NB4 (cell line): ENCODE measurements around the gene ZNRF3.

ENCODE experiments used
- MAX ChIP-seq: IDR thresholded peaks from 2 replicates; pipeline ENCODE4 v1.6.1; 2011; ENCODE audit warnings: low read depth, low read length
- POLR2A ChIP-seq: IDR thresholded peaks from 2 replicates; pipeline ENCODE4 v1.6.1; 2011; ENCODE audit warnings: mild to moderate bottlenecking; ENCODE audit not compliant: insufficient read length; ENCODE audit errors: extremely low read depth
- TF ChIP-seq, protein P1 (sequence below): IDR thresholded peaks from one replicate; pipeline ENCODE4 v1.5.1; 2012; ENCODE audit warnings: low read depth, low read length

DNA sequence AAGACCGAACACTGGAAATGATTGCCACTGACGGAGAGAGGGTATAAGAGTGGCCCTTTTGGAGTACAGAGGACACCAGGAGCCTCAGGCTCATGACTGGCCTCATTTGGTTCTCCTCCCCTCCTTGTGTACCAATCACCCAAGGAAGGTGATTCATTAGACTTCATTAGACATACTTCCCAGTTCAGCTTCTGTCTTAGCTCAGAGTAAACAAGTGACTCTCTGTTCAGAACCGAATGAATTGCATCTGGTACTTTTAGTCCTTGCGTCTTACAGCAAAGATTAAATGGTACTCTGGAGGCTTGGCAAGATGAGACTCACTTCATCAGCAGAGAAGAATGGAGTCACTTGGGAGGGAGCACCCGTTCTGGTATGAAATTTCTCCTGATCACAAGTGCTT, 75.2 kb downstream of the ZNRF3 start:
- TF ChIP-seq, protein P1, sequence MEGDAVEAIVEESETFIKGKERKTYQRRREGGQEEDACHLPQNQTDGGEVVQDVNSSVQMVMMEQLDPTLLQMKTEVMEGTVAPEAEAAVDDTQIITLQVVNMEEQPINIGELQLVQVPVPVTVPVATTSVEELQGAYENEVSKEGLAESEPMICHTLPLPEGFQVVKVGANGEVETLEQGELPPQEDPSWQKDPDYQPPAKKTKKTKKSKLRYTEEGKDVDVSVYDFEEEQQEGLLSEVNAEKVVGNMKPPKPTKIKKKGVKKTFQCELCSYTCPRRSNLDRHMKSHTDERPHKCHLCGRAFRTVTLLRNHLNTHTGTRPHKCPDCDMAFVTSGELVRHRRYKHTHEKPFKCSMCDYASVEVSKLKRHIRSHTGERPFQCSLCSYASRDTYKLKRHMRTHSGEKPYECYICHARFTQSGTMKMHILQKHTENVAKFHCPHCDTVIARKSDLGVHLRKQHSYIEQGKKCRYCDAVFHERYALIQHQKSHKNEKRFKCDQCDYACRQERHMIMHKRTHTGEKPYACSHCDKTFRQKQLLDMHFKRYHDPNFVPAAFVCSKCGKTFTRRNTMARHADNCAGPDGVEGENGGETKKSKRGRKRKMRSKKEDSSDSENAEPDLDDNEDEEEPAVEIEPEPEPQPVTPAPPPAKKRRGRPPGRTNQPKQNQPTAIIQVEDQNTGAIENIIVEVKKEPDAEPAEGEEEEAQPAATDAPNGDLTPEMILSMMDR, result no peak
- no peak for TF ChIP-seq POLR2A
- TF ChIP-seq MAX, result no peak
